ENCODE results near the gene MAT2B.

- TF ChIP-seq SUZ12 (IDR thresholded peaks at IDR 0.05; ENCODE audit: extremely low read depth, insufficient read depth, insufficient read length) (no peak), YY1 (IDR thresholded peaks at IDR 0.05; ENCODE audit: insufficient read depth, insufficient read length) (no peak), ZNF274 (IDR thresholded peaks at IDR 0.05; ENCODE audit: low read depth, low read length) (no peak)
Observed at GRCh38 chr5:163552536-163552935, 47.1 kb downstream of the MAT2B start.
